IMR-90 (cell line): Measurements from ENCODE around the gene PKD1L1. TPM values are rescaled to one million over a fixed set of nuclear protein-coding genes. Genes with fewer than 3 reads are reported as not detected.

Experiments used
- ATAC-seq: fragments of 200-7000 bp; cut with Tn5 transposase; 2 replicates; pipeline ENCODE4 v1.9.1; 2020; ENCODE audit warnings: low read depth, mild to moderate bottlenecking, moderate library complexity
- BruUV-seq: library from RNA; stranded (reverse); fragments of 400-500 nt; replicated peaks from 2 replicates; lab custom pipeline; 2021; lab: Mats Ljungman, UMichigan
- CTCF ChIA-PET: fragments of 300-600 bp; formaldehyde crosslinking; extraction: SDS; loops from one replicate; lab custom pipeline; 2021; ENCODE audit warnings: antibody characterized with exemption; lab: Yijun Ruan, JAX
- POLR2A ChIA-PET: fragments of 300-600 bp; sonication (Branson Sonifier 250); formaldehyde crosslinking; loops from one replicate; lab custom pipeline; 2022; ENCODE audit warnings: antibody characterized with exemption; ENCODE audit not compliant: unreplicated experiment; lab: Charles Lee
- DNase-seq: peaks from one replicate; pipeline ENCODE4 v3.0.0; 2013
- H2AFZ ChIP-seq: replicated peaks from 2 replicates; pipeline ENCODE3; 2013; ENCODE audit warnings: low read length, mild to moderate bottlenecking; ENCODE audit not compliant: poor library complexity
- H2AK5ac ChIP-seq: 2 replicates; pipeline ENCODE4 v1.6.1; 2013; ENCODE audit warnings: low read depth, low read length, inconsistent platforms
- H2AK9ac ChIP-seq: replicated peaks from 2 replicates; pipeline ENCODE3; 2013; ENCODE audit warnings: mild to moderate bottlenecking, low read depth, low read length, moderate library complexity; ENCODE audit not compliant: poor library complexity
- H2BK120ac ChIP-seq: 2 replicates; pipeline ENCODE4 v1.6.1; 2013; ENCODE audit warnings: low read depth, low read length, inconsistent platforms
- H2BK15ac ChIP-seq: 3 replicates; pipeline ENCODE4 v1.6.1; 2013; ENCODE audit warnings: low read depth, low read length, inconsistent platforms
- H2BK20ac ChIP-seq: 2 replicates; pipeline ENCODE4 v1.6.1; 2013; ENCODE audit warnings: low read depth, mild to moderate bottlenecking, inconsistent platforms, low read length, moderate library complexity
- H2BK5ac ChIP-seq: 2 replicates; pipeline ENCODE4 v1.6.1; 2013; ENCODE audit warnings: mild to moderate bottlenecking, low read depth, low read length, inconsistent platforms; ENCODE audit not compliant: poor library complexity, severe bottlenecking
- H3K14ac ChIP-seq: replicated peaks from 2 replicates; pipeline ENCODE4 v1.6.1; 2013; ENCODE audit warnings: low read depth, low read length, inconsistent platforms
- H3K18ac ChIP-seq: 2 replicates; pipeline ENCODE4 v1.6.1; 2013; ENCODE audit warnings: low read depth, low read length, control low read depth
- H3K23ac ChIP-seq: 2 replicates; pipeline ENCODE4 v1.6.1; 2013; ENCODE audit warnings: low read depth, low read length, inconsistent platforms
- H3K27ac ChIP-seq: 2 replicates; pipeline ENCODE4 v1.5.1; 2013; ENCODE audit warnings: mild to moderate bottlenecking, control low read depth, low read length; ENCODE audit not compliant: insufficient read depth
- H3K27me3 ChIP-seq: 2 replicates; pipeline ENCODE4 v1.6.1; 2013; ENCODE audit warnings: low read length; ENCODE audit not compliant: control insufficient read depth, insufficient read depth
- H3K36me3 ChIP-seq: 2 replicates; pipeline ENCODE4 v1.6.1; 2013; ENCODE audit warnings: low read length, mixed read lengths; ENCODE audit not compliant: control insufficient read depth, insufficient read depth
- H3K4ac ChIP-seq: 2 replicates; pipeline ENCODE4 v1.6.1; 2013; ENCODE audit warnings: low read depth, low read length, inconsistent platforms
- H3K4me1 ChIP-seq: 2 replicates; pipeline ENCODE4 v1.6.1; 2013; ENCODE audit warnings: low read length, mixed read lengths; ENCODE audit not compliant: control insufficient read depth, insufficient read depth
- H3K4me2 ChIP-seq: 2 replicates; pipeline ENCODE4 v1.6.1; 2013; ENCODE audit warnings: low read depth, mild to moderate bottlenecking, control low read depth, low read length, moderate library complexity
- H3K4me3 ChIP-seq: 2 replicates; pipeline ENCODE4 v1.5.1; 2013; ENCODE audit warnings: low read depth, mild to moderate bottlenecking, control low read depth, low read length, moderate library complexity; ENCODE audit not compliant: insufficient read depth
- H3K56ac ChIP-seq: 2 replicates; pipeline ENCODE4 v1.6.1; 2013; ENCODE audit warnings: low read length, inconsistent platforms; ENCODE audit not compliant: insufficient read depth; ENCODE audit errors: extremely low read depth
- H3K79me1 ChIP-seq, 2 experiments: 2 replicates each; pipeline ENCODE4 v1.6.1; 2013; ENCODE audit warnings: low read length in 2 of 2, inconsistent platforms in 1 of 2, low read depth in 1 of 2
- H3K9ac ChIP-seq: 2 replicates; pipeline ENCODE4 v1.6.1; 2013; ENCODE audit warnings: low read depth, low read length, control low read depth
- H3K9me1 ChIP-seq: 2 replicates; pipeline ENCODE4 v1.6.1; 2013; ENCODE audit warnings: low read length, inconsistent platforms; ENCODE audit not compliant: insufficient read depth
- H3K9me3 ChIP-seq: 2 replicates; pipeline ENCODE4 v1.6.1; 2013; ENCODE audit warnings: low read length; ENCODE audit not compliant: control insufficient read depth, insufficient read depth
- H4K20me1 ChIP-seq: 2 replicates; pipeline ENCODE4 v1.6.1; 2013; ENCODE audit warnings: low read length, inconsistent platforms; ENCODE audit not compliant: insufficient read depth
- H4K5ac ChIP-seq: 2 replicates; pipeline ENCODE4 v1.6.1; 2013; ENCODE audit warnings: mild to moderate bottlenecking, low read depth, low read length, control low read depth
- H4K8ac ChIP-seq, 2 experiments: 2 replicates each; pipeline ENCODE4 v1.6.1; 2013; ENCODE audit warnings: low read depth in 2 of 2, low read length in 2 of 2, control low read depth in 1 of 2, inconsistent platforms in 1 of 2
- H4K91ac ChIP-seq: 2 replicates; pipeline ENCODE4 v1.6.1; 2013; ENCODE audit warnings: low read depth, low read length, inconsistent platforms; ENCODE audit not compliant: insufficient read depth
- BHLHE40 ChIP-seq: fragments of 150-350 bp; IDR thresholded peaks from 2 replicates; pipeline ENCODE4 v1.6.1; 2016; ENCODE audit warnings: mild to moderate bottlenecking, low read depth, low read length
- CEBPB ChIP-seq: IDR thresholded peaks from 2 replicates; pipeline ENCODE4 v1.6.1; 2012; ENCODE audit warnings: low read depth, low read length, improper control_type of control experiment
- NFE2L2 ChIP-seq: fragments of 150-350 bp; IDR thresholded peaks from 2 replicates; pipeline ENCODE4 v1.6.1; 2016; ENCODE audit warnings: low read depth, mild to moderate bottlenecking, low read length
- WGBS, 2 experiments: methylation state at CpG; one replicate each; pipeline versions ENCODE4 v1.1.5 to v1.1.7; 2013; ENCODE audit warnings: missing lambda C conversion rate in 2 of 2; ENCODE audit not compliant: insufficient read length in 1 of 2; ENCODE audit errors: extremely low coverage in 2 of 2; 5-methylcytosine and 5-hydroxymethylcytosine counted together
- dilution Hi-C: fragments of 300-500 bp; cut with HindIII; formaldehyde crosslinking; loops from one replicate; pipeline ENCODE4 v1.14.3; 2018; ENCODE audit warnings: low sequenced_read_pairs; ENCODE audit not compliant: unreplicated experiment
- in situ Hi-C: fragments of 300-500 bp; cut with MboI; formaldehyde crosslinking; loops from 3 replicates; pipeline ENCODE4 v1.14.3; 2019; ENCODE audit warnings: low sequenced_read_pairs, inconsistent platforms, mixed read lengths
- intact Hi-C: fragments of 100-400 bp; cut with micrococcal nuclease; formaldehyde crosslinking; loops from 2 replicates; pipeline ENCODE4 v1.10.0; 2022
- polyA plus RNA-seq, 3 experiments: library from polyadenylated mRNA; depleted of rRNA; stranded (reverse); fragments of >200 nt; gene quantifications; 2 replicates each; pipeline ENCODE4 v1.2.3, GENCODE V29; 2012; ENCODE audit warnings: low replicate concordance in 1 of 3
- total RNA-seq: library from RNA; depleted of rRNA; stranded (reverse); fragments of >200 nt; gene quantifications from 2 replicates; pipeline ENCODE4 v1.2.3, GENCODE V29; 2012

Gene PKD1L1
- total and polyA plus RNA-seq, 2 of the 4 experiments (the other 2 are of a cell fraction), result under 0.01 to 0.15 TPM

- CTCF ChIA-PET, result interaction anchor here (0.6 kb wide), 1 partner anchor 329 kb away, joined by 3 read pairs; no protein-coding TSS in a partner anchor
- no peak for ATAC-seq
- H3K36me3 ChIP-seq, result no peaks in the 10 kb centered on the region
Observed at GRCh38 chr7:47764746-47765145, 183.5 kb downstream of the PKD1L1 start.

More at GRCh38 chr7:47764746-47765145, 183.5 kb downstream of the PKD1L1 start:
- Histone ChIP-seq H3K27ac (no peak overlapping the region), H2AFZ (no peak overlapping the region), H3K9me1 (peaks cover 6% of the 10 kb centered on the region), H2BK15ac (peak overlapping the region; percentile 96), H4K91ac (peak overlapping the region; percentile 64; the same call in 1 of the 2 replicates), H3K9me3 (no peaks in the 10 kb centered on the region), H3K56ac (0 out of 2 replicates have a peak overlapping the region, but pooled peaks have one; percentile 35), H2BK120ac (peak overlapping the region; percentile 99), H3K4me2 (no peak overlapping the region), H2BK20ac (peak overlapping the region; percentile 89), H3K18ac (peak overlapping the region; percentile 45), H3K4ac (peak overlapping the region; percentile 82), H3K4me1 (peaks cover 11% of the 10 kb centered on the region), H3K27me3 (no peaks in the 10 kb centered on the region), H3K14ac (peak overlapping the region; percentile 34; the same call in 1 of the 2 replicates), H4K20me1 (no peaks in the 10 kb centered on the region), H3K9ac (no peak overlapping the region), H3K79me1 (no peaks in the 10 kb centered on the region), H3K4me3 (no peak overlapping the region), H4K8ac (peak overlapping the region; percentile 27 to 44; a peak in 3 of 4 replicates), H4K5ac (peak overlapping the region; percentile 49; the same call in 1 of the 2 replicates), H2AK9ac (peak overlapping the region; percentile 13), H3K23ac (no peak overlapping the region), H2BK5ac (peak overlapping the region; percentile 97), H2AK5ac (peak overlapping the region; percentile 76)
- POLR2A ChIA-PET, result no interaction called here
- intact Hi-C loops, result loop anchor here (5.0 kb wide), 1 partner anchor 53 kb away; no protein-coding TSS in a partner anchor
- no peak for DNase-seq
- no peak for TF ChIP-seq BHLHE40
- TF ChIP-seq CEBPB, result no peak
- TF ChIP-seq NFE2L2, result no peak
- in situ Hi-C loops, result no loop called here
- 100% methylated on average over 3 of the region's 5 CpGs; no CpG with 5 or more reads in 1 of the 2 experiments for WGBS, 2 experiments
- BruUV-seq, result no TSS peak
- dilution Hi-C loops, result no loop called here
